Heart right ventricle (tissue), 16 donors: ENCODE measurements around the gene THSD4. TPM values are rescaled to one million over a fixed set of nuclear protein-coding genes. Genes with fewer than 3 reads are reported as not detected.
A peak's percentile ranks its signal among the peaks of the same experiment; 100 is the strongest.

Source experiments
- ATAC-seq, 8 donors: fragments of 200-7000 bp; cut with Tn5 transposase; one replicate each; pipeline ENCODE4 v1.9.1; 2020; ENCODE audit warnings: mild to moderate bottlenecking in 8 of 8, moderate library complexity in 8 of 8, moderate number of reproducible peaks in 1 of 8
- DNase-seq, 2 donors: peaks; one replicate each; pipeline ENCODE4 v3.0.0-alpha.2; 2020
- H3K27ac ChIP-seq, 10 donors: fragments of 200-600 bp; sonication (generic) in 2 of 10; one replicate each; pipeline versions ENCODE4 v1.5.0 to v1.8.0; 2020 to 2022; ENCODE audit warnings: mild to moderate bottlenecking in 3 of 10
- H3K27me3 ChIP-seq, 7 donors: fragments of 200-600 bp; one replicate each; pipeline ENCODE4 v1.8.0; 2021 to 2022; ENCODE audit warnings: mild to moderate bottlenecking in 2 of 7
- H3K36me3 ChIP-seq, 9 donors: fragments of 200-600 bp; sonication (generic) in 1 of 9; one replicate each; pipeline versions ENCODE4 v1.5.0 to v1.8.0; 2020 to 2022; ENCODE audit warnings: mild to moderate bottlenecking in 2 of 9
- H3K4me1 ChIP-seq, 9 donors: fragments of 200-600 bp; sonication (generic) in 1 of 9; one replicate each; pipeline versions ENCODE4 v1.5.0 to v1.8.0; 2020 to 2022; ENCODE audit warnings: mild to moderate bottlenecking in 4 of 9
- H3K4me3 ChIP-seq, 10 donors: fragments of 200-600 bp; sonication (generic) in 2 of 10; one replicate each; pipeline versions ENCODE4 v1.5.0 to v1.8.0; 2020 to 2022; ENCODE audit warnings: mild to moderate bottlenecking in 7 of 10, moderate library complexity in 2 of 10
- H3K9me3 ChIP-seq, 11 donors: fragments of 200-600 bp in 10 of 11; sonication (generic) in 2 of 11; one replicate each; pipeline versions ENCODE4 v1.5.0 to v1.8.0; 2013 to 2022; ENCODE audit warnings: mild to moderate bottlenecking in 2 of 11, control low read depth in 1 of 11, moderate library complexity in 1 of 11
- CTCF ChIP-seq, 9 donors: fragments of 200-600 bp; sonication (generic) in 2 of 9; IDR thresholded peaks; one replicate each; pipeline versions ENCODE4 v1.5.0 to v1.8.0; 2021 to 2022; ENCODE audit warnings: antibody characterized with exemption in 9 of 9, mild to moderate bottlenecking in 5 of 9, moderate library complexity in 1 of 9
- WGBS, 2 donors: extraction: QIAGEN DNeasy Blood & Tissue Kit; methylation state at CpG; one replicate each; pipeline ENCODE4 v1.1.7; 2013; ENCODE audit warnings: inconsistent platforms in 1 of 2; 5-methylcytosine and 5-hydroxymethylcytosine counted together
- intact Hi-C, 10 donors: fragments of 100-400 bp; cut with DNase I; formaldehyde crosslinking; loops; one replicate each; pipeline versions ENCODE4 v1.11.1 to v1.14.2; 2022
- long read RNA-seq, 3 donors: library from polyadenylated mRNA; unstranded; transcript quantifications; one replicate each; pipeline ENCODE4 v2.0.0, GENCODE V29; 2020 to 2021
- polyA plus RNA-seq, 2 donors: library from polyadenylated mRNA; stranded (reverse); fragments of 200-250 nt; gene quantifications; one replicate each; pipeline ENCODE4 v1.2.3, GENCODE V29; 2013
- total RNA-seq, 10 donors: library from RNA; stranded (reverse); fragmentation: NEBNext Ultra II Directional in 3 of 10; extraction: Animal tissue kit (Norgen Biotek cat#: 25700) in 3 of 10; gene quantifications; one replicate each; pipeline versions ENCODE4 v1.2.1 to v1.2.4, GENCODE V29; 2021 to 2023
- donor health status: Arrhythmogenic right ventricular cardiomyopathy.
- donor health status: ischemic (EF 13 %, LVEDD 7.1; RV severe dilation, severe dysfunction).
- donor health status: healthy with polysubstance abuse.
- donor health status: DM: no; HTN: yes; CAD: no.
- donor health status: DM: no; HTN: no; CAD: no.
- donor health status: ischemic (EF 25% LVEDD 6.9; RV normal size, moderate dysfunction).
- donor health status: ischemic (EF 25% LVEDD 5.7; RV mildly dilated, moderate dysfunction).
- donor health status: healthy.
- donor health status: DM: yes; HTN: yes; CAD: no.
- donor health status: Ischemic cardiomyopathy.
- donor health status: ischemic (EF 35%, LVEDD 5.7; RV mildly dilated, moderate dysfunction).
- donor health status: nonischemic (EF 11% LVEDD 7.7; RV severe dilation, severe dysfunction).
- donor health status: DM: yes; HTN: yes; CAD: no.
- donor health status: PGD.
- donor health status: ischemic (EF 29% LVEDD 5.4; RV normal size, mild dysfunction).
- donor health status: nonischemic (EF 23%, LVEDD 6.1; RV moderate dilation, normal function).

Gene THSD4
- total RNA-seq, result 100 to 1,000 TPM in 8 of 10 donors, 10 to 100 TPM in 2; 72.3 to 212 (median 170) TPM
- polyA plus RNA-seq, result 10 to 100 TPM; 20.8 to 29.4 TPM
- long read RNA-seq, donor 1, partial matches to known transcripts, result 29 of 56 reads
- long read RNA-seq, donor 1, other reads (novel, unspliced or antisense), result 27 of 56 reads
- long read RNA-seq, donor 2, partial matches to known transcripts, result 79 of 90 reads
- long read RNA-seq, donor 2, other reads (novel, unspliced or antisense), result 10 of 90 reads
- long read RNA-seq, donor 3, partial matches to known transcripts, result 45 of 92 reads
- long read RNA-seq, donor 3, other reads (novel, unspliced or antisense), result 45 of 92 reads

GRCh38 chr15:71114887-71115566 lies at the start of gene THSD4:
TSS of gene THSD4 (plus strand) at chr15:71115471.
- peak; percentile 66 to 79 for DNase-seq
- peaks cover 0 to 37% (median 9%) of the 10 kb centered on the region in 9 donors for H3K4me1 ChIP-seq
- peak within 1 kb of the TSS; percentile 58 to 79 (median 66) for H3K4me3 ChIP-seq
- TF ChIP-seq CTCF (IDR thresholded peaks at IDR 0.05), result peak; percentile 86 to 98 (median 96)
- peak within 1 kb of the TSS; percentile 73 to 96 (median 88) for H3K27ac ChIP-seq
- H3K9me3 ChIP-seq, result no peaks in the 10 kb centered on the region
- H3K27me3 ChIP-seq, result peaks cover 0 to 38% (median 0%) of the 10 kb centered on the region in 7 donors
- H3K36me3 ChIP-seq, result no peaks in the 10 kb centered on the region
- WGBS, 2 donors, result 18% methylated on average over 52 of the region's 52 CpGs
- intact Hi-C loops, result loop anchor here (2.0 to 10.0 kb wide), 17 partner anchors 52 to 690 kb away; partner anchors contain the start of genes LRRC49 (in 1 of the 10) and THAP10 (in 1 of the 10)
- ATAC-seq, result peak; percentile 58 to 78 (median 70)

GRCh38 chr15:71066983-71067382 lies 48.3 kb upstream of the THSD4 start:
- TF ChIP-seq CTCF (IDR thresholded peaks at IDR 0.05), result no peak
- ATAC-seq (peak in 4 of 8 donors; percentile 21 to 75 (median 50)), DNase-seq (peak in 1 of 2 donors; percentile 16)
- WGBS, 2 donors, result 80 to 83% methylated on average over 5 of the region's 5 CpGs
- Histone ChIP-seq H3K9me3 (peaks cover 0 to 2% (median 0%) of the 10 kb centered on the region in 11 donors), H3K4me1 (no peaks in the 10 kb centered on the region), H3K27me3 (no peaks in the 10 kb centered on the region), H3K27ac (peak overlapping the region in 1 of 10 donors; percentile 3), H3K36me3 (no peaks in the 10 kb centered on the region), H3K4me3 (no peak overlapping the region)
- intact Hi-C loops, result no loop called here

GRCh38 chr15:71069693-71070092 lies 45.6 kb upstream of the THSD4 start:
- Histone ChIP-seq H3K9me3 (peaks cover 0 to 7% (median 0%) of the 10 kb centered on the region in 11 donors), H3K4me1 (no peaks in the 10 kb centered on the region), H3K4me3 (no peak overlapping the region), H3K36me3 (no peaks in the 10 kb centered on the region), H3K27me3 (no peaks in the 10 kb centered on the region), H3K27ac (no peak overlapping the region)
- ATAC-seq (no peak), DNase-seq (no peak)
- no peak for TF ChIP-seq CTCF (IDR thresholded peaks at IDR 0.05)
- 78 to 85% methylated on average over 2 of the region's 2 CpGs for WGBS, 2 donors
- intact Hi-C loops, result no loop called here

- Histone ChIP-seq H3K4me3 (no peak overlapping the region), H3K9me3 (peaks cover 0 to 9% (median 0%) of the 10 kb centered on the region in 11 donors), H3K4me1 (no peaks in the 10 kb centered on the region), H3K27ac (no peak overlapping the region), H3K27me3 (no peaks in the 10 kb centered on the region), H3K36me3 (no peaks in the 10 kb centered on the region)
- intact Hi-C loops, result no loop called here
- DNase-seq (no peak), ATAC-seq (no peak)
- no peak for TF ChIP-seq CTCF (IDR thresholded peaks at IDR 0.05)
Measured at GRCh38 chr15:71071529-71071928, 43.7 kb upstream of the THSD4 start.
